Endothelial cell (in vitro differentiated cells): ENCODE measurements around the gene PUM2. TPM values are rescaled to one million over a fixed set of nuclear protein-coding genes. Genes with fewer than 3 reads are reported as not detected.

Experiments
- DNase-seq: peaks from one replicate; pipeline ENCODE4 v3.0.0; 2021; ENCODE audit warnings: low spot score
- H3K27ac Mint-ChIP-seq: one replicate; pipeline ENCODE4 v1.8.0; 2021; ENCODE audit warnings: mixed read lengths, inconsistent platforms; ENCODE audit not compliant: unreplicated experiment
- H3K27me3 Mint-ChIP-seq: one replicate; pipeline ENCODE4 v1.8.0; 2021; ENCODE audit warnings: mild to moderate bottlenecking, moderate library complexity, mixed read lengths, inconsistent platforms; ENCODE audit not compliant: unreplicated experiment
- H3K36me3 Mint-ChIP-seq: one replicate; pipeline ENCODE4 v1.8.0; 2021; ENCODE audit warnings: mild to moderate bottlenecking, low read depth, mixed read lengths, inconsistent platforms; ENCODE audit not compliant: unreplicated experiment
- H3K4me1 Mint-ChIP-seq: one replicate; pipeline ENCODE4 v1.8.0; 2021; ENCODE audit warnings: mild to moderate bottlenecking, mixed read lengths, inconsistent platforms; ENCODE audit not compliant: unreplicated experiment
- H3K4me3 Mint-ChIP-seq: one replicate; pipeline ENCODE4 v1.8.0; 2021; ENCODE audit warnings: mild to moderate bottlenecking, mixed read lengths, inconsistent platforms; ENCODE audit not compliant: unreplicated experiment
- H3K9me3 Mint-ChIP-seq: one replicate; pipeline ENCODE4 v1.8.0; 2021; ENCODE audit warnings: mixed read lengths, inconsistent platforms; ENCODE audit not compliant: unreplicated experiment
- total RNA-seq: library from RNA; stranded (reverse); fragmentation: NEBNext Ultra II Directional; extraction: Animal tissue kit (Norgen Biotek cat#: 25700); gene quantifications from one replicate; pipeline ENCODE4 v1.2.1, GENCODE V29; 2021; ENCODE audit not compliant: unreplicated experiment
- TF ChIP-seq, protein P1 (sequence below): fragments of 200-600 bp; sonication (generic); IDR thresholded peaks from one replicate; pipeline ENCODE4 v1.5.0; 2021; ENCODE audit warnings: antibody characterized with exemption; ENCODE audit not compliant: unreplicated experiment

PUM2 gene
- total RNA-seq, 1 donor from 2014 or later = 75.3 TPM

GRCh38 chr2:20215183-20216040, 135.2 kb downstream of the PUM2 start:
- Mint-ChIP-seq H3K36me3 (peaks cover 4% of the 10 kb centered on the region), H3K4me1 (peaks cover 4% of the 10 kb centered on the region), H3K9me3 (no peaks in the 10 kb centered on the region), H3K27me3 (peaks cover 25% of the 10 kb centered on the region), H3K4me3 (no peak overlapping the region), H3K27ac (peak overlapping the region; percentile 9)
- TF ChIP-seq, protein P1, sequence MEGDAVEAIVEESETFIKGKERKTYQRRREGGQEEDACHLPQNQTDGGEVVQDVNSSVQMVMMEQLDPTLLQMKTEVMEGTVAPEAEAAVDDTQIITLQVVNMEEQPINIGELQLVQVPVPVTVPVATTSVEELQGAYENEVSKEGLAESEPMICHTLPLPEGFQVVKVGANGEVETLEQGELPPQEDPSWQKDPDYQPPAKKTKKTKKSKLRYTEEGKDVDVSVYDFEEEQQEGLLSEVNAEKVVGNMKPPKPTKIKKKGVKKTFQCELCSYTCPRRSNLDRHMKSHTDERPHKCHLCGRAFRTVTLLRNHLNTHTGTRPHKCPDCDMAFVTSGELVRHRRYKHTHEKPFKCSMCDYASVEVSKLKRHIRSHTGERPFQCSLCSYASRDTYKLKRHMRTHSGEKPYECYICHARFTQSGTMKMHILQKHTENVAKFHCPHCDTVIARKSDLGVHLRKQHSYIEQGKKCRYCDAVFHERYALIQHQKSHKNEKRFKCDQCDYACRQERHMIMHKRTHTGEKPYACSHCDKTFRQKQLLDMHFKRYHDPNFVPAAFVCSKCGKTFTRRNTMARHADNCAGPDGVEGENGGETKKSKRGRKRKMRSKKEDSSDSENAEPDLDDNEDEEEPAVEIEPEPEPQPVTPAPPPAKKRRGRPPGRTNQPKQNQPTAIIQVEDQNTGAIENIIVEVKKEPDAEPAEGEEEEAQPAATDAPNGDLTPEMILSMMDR = no peak
- DNase-seq = no peak

- H3K27ac Mint-ChIP-seq = no peak overlapping the region
- TF ChIP-seq, protein P1 = no peak
- H3K36me3 Mint-ChIP-seq = peaks cover 4% of the 10 kb centered on the region
- no peak overlapping the region for H3K4me3 Mint-ChIP-seq
- DNase-seq = no peak
- peaks cover 20% of the 10 kb centered on the region for H3K27me3 Mint-ChIP-seq
- peaks cover 4% of the 10 kb centered on the region for H3K4me1 Mint-ChIP-seq
- no peaks in the 10 kb centered on the region for H3K9me3 Mint-ChIP-seq
Observed at GRCh38 chr2:20214566-20215182, 136.0 kb downstream of the PUM2 start.

- Mint-ChIP-seq H3K9me3 (no peaks in the 10 kb centered on the region), H3K4me3 (no peak overlapping the region), H3K36me3 (peaks cover 4% of the 10 kb centered on the region), H3K4me1 (peaks cover 4% of the 10 kb centered on the region), H3K27me3 (peaks cover 20% of the 10 kb centered on the region), H3K27ac (no peak overlapping the region)
- no peak for DNase-seq
- TF ChIP-seq, protein P1 = no peak
Observed at GRCh38 chr2:20213651-20214565, 136.7 kb downstream of the PUM2 start.

DNA sequence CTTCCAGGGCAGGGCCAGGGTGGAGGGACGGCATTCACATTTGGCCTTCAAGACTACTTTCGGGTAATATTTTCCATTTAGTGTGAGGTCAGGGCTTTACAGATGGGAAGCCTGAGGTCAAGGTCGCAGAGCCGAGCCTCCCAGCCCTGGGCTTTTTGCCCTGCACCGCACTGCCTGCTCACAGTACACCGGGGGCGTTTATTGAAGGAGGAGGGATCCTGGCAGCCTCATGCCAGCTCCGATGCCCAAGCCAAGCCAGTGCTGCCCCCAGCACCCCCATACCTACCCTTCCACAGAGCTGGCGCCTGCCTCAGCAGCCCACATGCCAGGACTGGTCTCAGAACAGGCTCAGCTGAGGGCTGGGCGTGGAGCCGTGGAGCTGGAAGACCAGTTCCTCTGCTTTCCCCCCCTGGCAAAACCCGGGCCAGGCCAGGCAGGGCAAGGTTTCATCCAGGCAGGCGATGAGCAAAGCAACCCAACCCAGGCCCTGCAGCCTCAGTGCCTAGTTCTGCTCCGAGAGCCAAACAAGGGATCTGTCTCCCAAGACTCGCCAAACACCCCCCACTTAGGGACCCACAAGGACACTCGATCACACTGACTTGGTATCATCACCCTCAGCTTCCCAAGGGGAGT, 137.7 kb downstream of the PUM2 start:
- no peak overlapping the region for H3K4me3 Mint-ChIP-seq
- TF ChIP-seq, protein P1 = no peak
- H3K9me3 Mint-ChIP-seq = no peaks in the 10 kb centered on the region
- no peaks in the 10 kb centered on the region for H3K4me1 Mint-ChIP-seq
- no peak overlapping the region for H3K27ac Mint-ChIP-seq
- peaks cover 14% of the 10 kb centered on the region for H3K27me3 Mint-ChIP-seq
- no peak for DNase-seq
- no peaks in the 10 kb centered on the region for H3K36me3 Mint-ChIP-seq
